ENCODE results near the gene PCNX1.
"Not testable (repeated sequence)": the region's sequence is repeated elsewhere in the genome, so short reads cannot be mapped to it uniquely, and the experiment has no call there.

The PCNX1 gene

DNA sequence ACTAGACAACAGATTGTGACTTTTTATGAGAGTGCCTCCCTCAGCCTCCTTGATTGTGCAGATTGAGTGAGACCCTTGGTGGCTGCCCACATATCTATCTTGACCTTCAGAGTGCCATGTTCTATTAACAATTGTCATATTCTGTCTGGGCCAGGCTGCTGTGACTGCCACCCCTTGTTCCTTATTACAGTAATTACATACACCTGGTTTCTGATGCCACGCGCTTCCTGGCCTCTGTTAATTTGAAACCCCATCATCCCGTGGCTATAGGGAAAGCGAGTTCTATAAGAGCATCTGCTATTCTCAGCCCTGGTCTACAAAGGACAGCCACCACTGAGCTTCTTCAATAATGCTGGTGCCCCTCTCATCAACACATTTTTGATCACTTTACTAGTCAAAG is 228.7 kb downstream of the PCNX1 start:
- DNase-seq: no peak

- no peak for DNase-seq
These were observed 229.3 kb downstream of the PCNX1 start for GRCh38 chr14:71136386-71137060.

GRCh38 chr14:71137536-71138447 is 230.5 kb downstream of the PCNX1 start:
- DNase-seq: no peak

GRCh38 chr14:71138448-71139293 is 231.4 kb downstream of the PCNX1 start:
- no peak for DNase-seq

DNA sequence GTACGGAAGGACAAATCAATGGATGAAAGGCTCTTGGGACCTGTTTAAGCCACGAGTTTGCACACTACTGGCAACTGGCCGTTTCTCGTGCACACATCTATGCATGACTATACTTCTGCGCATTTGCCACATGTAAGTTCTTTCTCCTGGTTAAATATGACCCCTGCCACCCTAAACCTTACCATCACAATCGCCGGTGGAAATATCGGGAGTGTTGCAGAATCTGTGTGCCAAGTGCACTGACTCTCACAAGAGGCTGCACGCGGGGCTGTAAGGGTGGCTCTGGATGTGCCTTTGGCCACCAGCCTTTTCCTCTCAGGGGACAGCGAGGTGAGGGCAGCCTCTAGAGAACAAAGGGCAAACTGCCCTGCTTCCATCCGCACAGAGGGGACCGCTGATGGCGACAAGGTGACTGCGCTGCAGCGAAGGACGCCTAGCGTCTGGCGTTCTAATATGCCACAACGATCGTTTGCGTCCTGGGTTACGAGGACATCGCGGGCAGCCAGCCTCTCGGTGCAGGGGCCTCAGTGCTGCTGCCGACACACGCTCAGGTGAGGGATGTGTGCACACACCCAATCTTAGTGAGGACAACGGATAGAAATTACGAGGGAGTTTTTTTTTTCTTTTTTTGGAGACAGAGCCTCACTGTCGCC is 232.2 kb downstream of the PCNX1 start:
- DNase-seq: no peak

DNA sequence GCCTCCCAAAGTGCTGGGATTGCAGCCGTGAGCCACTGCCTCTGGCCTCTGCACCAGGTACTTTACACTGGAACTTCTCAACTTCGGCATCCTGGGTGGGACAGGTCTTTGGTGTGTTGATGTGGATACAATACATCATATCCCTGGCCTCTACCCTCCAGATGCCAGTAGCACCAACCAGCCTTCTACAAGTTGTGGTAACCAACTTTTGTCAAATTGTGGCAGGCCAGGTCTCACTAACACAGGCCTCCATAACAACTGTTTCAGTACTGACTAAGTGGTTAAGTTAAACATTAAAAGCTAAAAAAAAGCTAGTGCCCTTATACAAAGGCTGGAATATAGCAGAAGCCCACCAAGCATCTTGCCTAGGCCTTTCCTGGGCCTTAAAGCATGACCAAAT is 232.9 kb downstream of the PCNX1 start:
- no peak for DNase-seq

- no peak for DNase-seq
These were observed 234.6 kb downstream of the PCNX1 start for GRCh38 chr14:71141701-71142374.

- peak; percentile 28 for DNase-seq
These were observed 235.2 kb downstream of the PCNX1 start for GRCh38 chr14:71142375-71143038.

GRCh38 chr14:71143381-71144290 is 236.4 kb downstream of the PCNX1 start:
- DNase-seq: no peak

DNA sequence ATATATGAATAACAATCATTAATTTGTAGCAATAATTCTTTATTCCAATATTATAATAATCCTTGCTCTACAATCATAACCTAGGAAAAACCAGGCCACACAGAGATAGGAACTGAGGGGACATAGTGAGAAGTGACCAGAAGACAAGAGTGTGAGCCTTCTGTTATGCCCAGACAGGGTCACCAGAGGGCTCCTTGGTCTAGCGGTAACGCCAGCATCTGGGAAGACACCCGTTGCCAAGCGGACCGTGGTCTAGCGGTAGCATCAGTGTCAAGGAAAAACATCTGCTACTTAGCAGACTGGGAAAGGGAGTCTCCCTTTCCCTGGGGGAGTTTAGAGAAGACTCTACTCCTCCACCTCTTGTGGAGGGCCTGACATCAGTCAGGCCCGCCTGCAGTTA is 240.1 kb downstream of the PCNX1 start:
- DNase-seq: not testable (repeated sequence)

DNA sequence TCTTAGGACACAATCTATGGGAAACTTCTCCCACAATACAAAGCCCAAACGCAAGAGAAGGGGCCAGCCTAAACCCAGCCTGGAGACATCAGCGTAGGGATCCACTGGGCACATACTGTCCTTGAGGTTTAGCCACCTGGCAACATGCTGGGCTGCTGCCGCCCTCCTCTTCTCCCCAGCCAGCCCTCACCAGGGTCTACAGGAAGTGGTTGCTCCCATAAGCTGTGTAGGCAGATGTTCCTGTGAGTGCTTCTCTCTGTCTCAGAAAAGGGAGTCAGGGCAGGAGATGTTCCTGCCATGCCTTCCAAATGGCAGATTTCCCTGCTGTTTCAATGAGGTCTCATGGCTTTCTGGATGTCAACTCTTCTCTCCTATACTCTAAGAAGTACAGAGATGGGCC is 241.4 kb downstream of the PCNX1 start:
- DNase-seq: no peak

DNA sequence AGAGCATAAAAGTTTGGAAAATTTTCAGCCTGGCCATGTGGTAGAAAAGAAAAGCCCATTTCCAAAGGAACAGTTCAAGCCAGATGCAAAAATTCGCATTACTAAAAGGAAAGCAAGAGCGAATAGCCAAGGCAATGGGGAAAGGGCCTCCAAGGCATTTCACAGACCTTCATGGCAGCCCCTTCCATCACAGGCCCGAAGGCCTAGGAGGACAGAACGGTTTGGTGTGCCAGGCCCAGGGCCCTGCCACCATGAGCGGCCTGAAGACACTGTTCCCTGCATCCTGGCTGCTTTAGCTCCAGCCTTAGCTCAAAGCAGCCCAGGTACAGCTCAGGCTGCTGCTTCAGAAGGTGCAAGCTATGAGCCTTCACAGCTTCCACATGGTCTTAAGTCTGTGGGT is 243.5 kb downstream of the PCNX1 start:
- no peak for DNase-seq

DNA sequence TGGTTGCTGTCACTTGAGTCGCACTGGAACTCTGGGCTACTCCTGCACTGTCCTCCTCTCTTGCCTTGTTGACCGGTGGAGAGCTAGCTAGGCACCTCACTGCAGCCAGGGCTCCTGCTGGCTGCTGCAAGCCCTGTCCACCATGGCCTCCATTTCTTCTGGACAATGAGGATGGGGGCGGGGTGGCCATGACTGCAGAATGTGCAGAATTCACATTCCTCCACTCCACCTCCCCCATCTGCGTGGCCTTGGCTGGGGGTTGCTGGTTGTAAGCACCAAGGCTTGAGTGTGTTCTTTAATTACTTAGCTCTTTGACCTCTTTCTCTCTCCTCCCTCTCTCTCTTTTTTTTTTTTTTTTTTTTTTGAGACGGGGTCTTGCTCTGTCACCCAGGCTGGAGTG is 248.5 kb downstream of the PCNX1 start:
- DNase-seq: no peak

GRCh38 chr14:71163050-71163841 is 256.0 kb downstream of the PCNX1 start:
- no peak for DNase-seq

DNA sequence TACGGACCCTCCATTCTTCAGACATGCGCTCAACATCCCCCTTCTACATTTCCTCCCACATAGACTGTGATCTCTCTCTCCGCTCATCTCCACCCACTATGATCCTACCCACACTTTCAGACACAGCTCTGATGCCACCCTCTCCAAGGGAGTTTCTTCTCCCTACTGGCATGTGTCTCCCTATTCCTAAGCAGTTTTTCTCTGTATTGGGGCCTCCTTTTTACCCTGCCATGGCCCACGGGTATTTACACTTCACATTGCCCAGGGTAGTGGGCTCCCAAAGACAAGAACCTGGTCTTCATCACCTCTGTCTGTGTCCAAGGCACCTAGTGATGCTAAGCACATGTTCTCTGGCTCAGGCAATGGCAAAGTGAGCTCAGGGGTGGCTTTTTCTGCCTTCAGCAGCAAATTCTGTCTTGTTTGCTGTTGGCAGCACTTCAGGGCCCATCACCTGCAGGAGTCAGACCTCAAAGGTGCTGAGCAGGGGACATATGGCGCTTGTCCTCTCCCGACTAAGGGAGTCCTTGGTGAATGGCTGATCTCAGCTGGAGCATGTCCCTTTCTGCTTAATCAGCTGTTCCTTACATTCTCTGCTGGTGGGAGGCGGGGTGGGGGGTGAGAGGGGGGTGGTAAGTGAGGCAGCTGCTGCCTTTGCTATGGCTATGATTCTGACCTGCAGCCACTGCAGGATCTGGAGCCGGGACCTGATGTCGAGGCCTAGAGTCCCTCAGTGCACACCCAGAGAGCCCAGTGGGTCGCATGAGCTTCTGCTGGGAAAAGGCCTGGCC is 256.8 kb downstream of the PCNX1 start:
- DNase-seq: no peak
